HG03457 (cell line): ENCODE data around the gene NECAB2.
A peak's percentile ranks its signal among the peaks of the same experiment; 100 is the strongest.

Experiments used
- ATAC-seq: cut with Tn5 transposase; IDR thresholded peaks from one replicate; pipeline ENCODE4 v1.9.1; 2021; ENCODE audit warnings: moderate number of reproducible peaks; ENCODE audit not compliant: unreplicated experiment

Gene NECAB2

DNA sequence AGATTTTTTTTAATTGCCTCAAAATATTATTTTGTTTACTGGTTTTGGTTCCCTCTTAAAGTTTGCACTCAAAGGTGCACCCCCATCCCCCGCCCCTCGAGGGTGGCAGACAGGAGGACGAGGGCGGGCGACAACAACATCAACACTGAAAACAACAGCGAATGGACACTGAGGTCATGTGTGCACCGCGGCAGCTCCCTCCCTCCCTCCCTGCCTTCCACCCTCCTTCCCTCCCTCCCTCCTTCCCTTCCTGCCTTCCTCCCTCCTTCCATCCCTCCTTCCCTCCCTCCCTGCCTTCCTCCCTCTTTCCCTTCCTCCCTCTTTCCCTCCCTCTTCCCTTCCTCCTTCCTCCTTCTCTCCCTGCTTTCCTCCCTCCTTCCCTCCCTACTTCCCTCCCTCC, 16.5 kb upstream of the NECAB2 start:
- no peak for ATAC-seq

DNA sequence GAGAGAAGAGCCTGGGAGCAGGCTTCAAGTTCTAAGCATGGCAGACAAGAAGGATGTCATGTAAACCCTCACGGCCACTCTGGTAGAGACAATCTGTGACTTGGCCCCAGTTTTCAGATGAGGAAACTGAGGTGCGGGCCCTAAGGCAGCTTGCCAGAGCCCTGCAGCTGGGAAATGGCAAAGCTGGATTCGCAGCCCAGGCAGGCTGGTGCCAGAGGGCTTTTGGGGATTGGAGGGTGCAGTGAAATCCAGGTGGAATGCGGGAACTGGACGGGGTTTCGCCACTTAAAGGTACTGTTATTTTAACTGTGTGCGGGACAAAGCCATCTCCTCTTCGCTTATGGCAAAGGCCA, 15.5 kb upstream of the NECAB2 start:
- ATAC-seq: no peak

DNA sequence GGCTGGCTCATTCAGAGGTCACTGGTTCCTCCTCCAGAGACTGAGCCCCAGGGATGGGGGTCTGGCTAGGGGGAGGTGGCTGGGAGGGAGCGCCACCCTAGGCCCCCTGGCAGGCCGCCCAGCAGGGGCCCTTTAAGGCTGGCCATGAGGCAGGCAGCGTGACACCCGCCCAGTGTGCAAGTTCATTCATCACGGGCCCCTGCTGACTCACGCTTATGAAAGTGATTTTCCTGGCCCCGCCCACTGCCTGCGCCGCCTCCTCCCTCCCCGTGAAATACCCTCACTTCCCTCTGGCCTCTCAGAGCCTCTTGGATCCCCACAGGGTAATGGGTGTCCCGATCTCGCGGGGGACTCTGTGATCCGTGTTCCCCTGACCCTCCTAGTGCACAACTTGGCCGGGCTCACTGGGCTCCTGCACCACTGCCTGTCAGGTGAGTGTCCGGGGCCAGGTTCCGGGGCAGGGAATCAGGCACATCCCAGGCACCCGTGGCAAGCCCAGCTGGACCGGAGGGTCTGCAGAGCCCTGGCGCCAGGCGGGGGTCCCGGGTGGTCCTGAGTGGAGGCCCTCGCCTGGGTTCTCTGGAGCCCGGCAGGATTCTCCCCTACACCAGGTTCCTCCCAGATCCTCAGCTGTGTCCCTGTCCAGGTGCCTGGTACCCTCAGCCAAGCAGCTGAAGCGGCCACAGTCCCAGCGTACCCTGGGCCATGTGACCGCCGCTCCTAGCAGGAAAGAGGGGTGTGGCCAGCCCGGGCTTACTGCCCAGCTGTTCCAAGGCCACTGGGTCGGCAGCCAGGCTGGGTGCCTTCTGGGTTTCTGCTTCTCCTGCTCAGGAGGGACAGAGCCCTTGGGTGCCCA, 14.9 kb upstream of the NECAB2 start, which contains the start of gene OSGIN1:
TSS of gene OSGIN1 (plus strand) at position 301 of the 856 bp plus-strand sequence. CDS start 4,432 bp downstream, outside the sequence.
- ATAC-seq: peak; percentile 75

DNA sequence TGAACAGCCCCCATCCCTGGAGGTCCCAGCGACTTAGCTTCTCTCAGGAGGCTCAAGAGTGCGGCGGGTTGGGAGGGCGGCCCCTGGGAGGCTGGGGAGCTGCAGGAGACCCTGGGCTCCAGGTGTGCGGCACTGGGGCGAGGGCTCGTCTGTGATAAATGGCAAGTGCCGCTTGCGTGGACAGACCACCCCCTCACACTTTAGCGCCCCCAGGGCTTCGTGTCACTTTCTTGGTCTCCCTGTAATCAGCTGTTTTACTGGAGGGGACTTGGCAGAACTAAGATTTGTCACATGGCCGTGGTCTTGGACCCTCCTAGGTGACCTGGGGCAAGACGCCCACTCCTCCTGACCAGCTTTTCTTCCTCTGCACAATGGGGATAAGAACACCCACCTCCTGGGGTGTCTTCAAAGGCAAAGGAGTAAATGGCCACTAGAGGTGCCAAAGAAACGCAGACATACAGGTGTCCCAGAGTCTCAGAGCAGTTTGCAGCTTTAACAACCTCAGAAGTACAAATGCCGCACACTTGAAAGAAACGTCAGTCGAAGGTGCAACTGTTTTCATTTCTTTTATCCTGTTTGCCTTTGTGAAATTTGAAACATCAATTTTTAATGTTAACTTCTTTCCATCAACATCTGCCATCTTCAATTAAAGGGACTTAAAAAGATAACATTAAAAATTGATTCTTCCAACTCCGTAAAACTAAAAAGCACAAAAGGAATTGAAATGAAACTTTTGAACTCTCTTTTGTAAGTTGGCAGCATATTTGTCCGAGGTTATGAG, 14.1 kb upstream of the NECAB2 start:
- ATAC-seq: no peak

DNA sequence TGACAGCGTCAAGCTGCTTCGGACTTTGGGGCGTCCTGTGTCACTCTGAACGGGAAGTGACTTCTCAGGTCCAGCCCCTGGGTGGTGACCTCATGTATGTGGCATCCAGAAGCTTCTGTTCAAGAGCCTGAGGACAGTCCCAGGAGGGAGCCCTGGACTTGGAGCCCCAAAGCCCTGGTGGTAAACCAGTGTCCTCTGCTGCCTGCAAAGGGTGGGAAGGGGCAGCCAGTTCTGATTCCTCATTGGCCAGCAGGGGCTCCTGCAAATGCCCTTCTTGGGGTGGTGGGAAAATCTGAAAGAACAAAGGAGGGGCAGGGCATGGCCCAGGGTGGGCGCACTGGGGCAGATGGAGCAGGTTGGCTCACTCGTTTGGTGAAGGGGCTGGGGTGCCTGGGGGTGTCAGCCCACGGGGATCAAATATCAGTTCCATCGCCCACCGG, 13.4 kb upstream of the NECAB2 start:
- ATAC-seq: no peak

DNA sequence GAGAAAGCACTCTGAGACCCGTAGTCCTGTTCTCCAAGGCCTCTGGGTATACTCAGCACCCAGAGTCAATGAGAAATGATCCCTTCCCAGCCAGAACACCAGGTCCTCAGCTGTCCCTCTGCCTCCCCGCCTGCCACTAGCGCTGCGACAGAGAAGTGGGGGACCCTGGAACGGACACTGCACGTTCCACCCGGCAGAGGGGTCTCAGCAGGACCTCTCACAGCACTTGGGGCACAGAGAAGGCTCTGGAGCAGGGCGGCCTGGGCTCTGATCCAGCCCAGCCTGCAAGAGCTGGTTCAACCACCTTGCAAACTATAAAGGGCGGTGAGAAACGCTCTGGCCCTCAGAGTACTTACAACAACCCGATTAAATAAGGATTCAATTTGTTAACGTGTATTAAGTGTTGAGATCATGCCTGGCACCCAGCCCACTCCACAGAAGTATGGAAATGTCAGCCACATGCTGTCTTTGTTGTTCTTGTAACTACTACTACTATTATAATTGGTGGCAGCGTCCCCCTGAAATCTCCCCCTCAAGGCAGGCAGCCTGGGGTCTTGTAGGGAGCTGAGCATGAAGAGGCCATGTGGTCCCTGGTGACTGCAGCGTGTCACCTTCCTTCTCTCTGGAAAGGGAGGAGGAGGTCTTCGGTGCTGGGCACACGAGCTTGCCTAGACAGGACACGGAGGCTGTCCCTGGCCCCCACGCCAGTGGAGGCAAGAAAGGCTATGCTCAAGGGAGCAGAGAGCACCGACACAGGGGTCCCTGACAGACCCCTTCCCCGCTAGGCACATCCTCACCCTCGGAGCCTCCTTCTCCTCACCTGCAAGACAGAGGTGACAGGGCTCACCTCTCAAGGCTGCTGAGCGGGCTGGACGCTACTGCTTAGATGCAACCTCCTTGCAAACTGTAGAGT, 12.6 kb upstream of the NECAB2 start:
- ATAC-seq: no peak

DNA sequence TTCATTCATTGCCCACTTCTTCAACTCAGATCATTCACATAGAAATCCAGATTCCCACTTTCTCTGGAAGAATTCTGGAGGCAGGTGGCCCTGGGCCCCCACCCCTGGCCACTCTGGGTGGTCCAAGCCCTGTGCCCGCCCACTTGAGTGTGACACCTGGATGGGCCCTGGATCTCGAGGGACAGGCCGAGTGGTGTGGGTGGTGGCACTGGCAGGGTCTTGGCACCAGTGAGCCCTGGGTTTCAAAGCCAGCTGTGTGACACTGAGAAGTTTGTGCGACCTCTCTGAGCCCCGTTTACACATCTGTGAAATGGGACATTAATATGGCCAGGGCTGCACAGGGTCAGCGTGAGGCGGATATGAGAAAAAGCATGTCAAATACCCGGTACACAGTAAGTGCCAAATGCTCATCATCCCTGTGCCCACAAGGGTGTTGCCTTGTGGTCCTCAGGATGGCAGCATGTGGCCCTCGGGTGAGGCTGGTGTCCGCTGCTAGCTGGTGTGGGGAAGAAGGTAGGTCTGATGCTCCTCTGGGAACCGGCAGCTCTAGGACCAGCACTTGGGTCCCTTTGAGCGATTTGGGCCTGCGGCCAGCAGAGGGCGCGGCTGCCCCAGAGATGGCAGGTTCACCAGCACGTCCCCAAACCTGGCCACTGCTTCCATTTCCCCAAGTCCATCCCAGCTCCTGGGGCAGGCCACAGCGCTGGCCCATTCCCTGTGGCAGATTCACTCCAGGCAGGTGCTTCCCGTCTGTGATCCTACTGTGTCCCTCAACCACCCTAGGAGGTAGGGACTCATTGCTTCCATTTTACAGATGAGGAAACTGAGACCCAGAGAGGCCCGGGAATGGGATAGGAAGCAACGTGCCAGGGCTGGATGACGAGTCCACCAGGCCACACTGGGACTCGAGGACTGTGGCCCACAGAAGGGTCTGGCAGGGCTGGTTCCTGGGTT, 11.4 kb upstream of the NECAB2 start:
- ATAC-seq: no peak

DNA sequence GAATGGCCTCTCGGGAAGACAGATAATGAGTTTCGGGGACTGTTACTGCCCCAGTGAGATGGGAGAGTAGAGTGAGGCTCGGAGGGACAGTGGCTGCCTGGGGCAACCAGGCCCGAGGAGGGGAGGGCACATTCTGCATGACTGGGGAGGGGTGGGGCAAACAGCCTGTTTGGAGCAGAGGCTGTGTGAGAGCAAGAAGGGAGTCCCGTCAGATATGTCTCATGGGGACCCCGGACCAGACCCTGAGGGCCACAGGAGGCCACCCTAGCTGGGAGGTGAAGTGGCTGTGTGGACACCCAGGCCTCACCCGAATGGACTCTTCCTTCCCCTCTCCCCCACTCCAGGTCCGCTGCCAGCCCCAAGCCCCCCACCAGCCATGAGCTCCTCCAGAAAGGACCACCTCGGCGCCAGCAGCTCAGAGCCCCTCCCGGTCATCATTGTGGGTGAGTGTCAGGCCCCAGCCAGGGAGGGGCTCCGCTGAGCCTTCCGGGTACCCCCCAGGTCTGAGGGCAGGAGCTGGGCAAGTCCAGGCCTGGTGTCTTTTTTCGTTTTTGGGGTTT, 10.7 kb upstream of the NECAB2 start:
- ATAC-seq: no peak

DNA sequence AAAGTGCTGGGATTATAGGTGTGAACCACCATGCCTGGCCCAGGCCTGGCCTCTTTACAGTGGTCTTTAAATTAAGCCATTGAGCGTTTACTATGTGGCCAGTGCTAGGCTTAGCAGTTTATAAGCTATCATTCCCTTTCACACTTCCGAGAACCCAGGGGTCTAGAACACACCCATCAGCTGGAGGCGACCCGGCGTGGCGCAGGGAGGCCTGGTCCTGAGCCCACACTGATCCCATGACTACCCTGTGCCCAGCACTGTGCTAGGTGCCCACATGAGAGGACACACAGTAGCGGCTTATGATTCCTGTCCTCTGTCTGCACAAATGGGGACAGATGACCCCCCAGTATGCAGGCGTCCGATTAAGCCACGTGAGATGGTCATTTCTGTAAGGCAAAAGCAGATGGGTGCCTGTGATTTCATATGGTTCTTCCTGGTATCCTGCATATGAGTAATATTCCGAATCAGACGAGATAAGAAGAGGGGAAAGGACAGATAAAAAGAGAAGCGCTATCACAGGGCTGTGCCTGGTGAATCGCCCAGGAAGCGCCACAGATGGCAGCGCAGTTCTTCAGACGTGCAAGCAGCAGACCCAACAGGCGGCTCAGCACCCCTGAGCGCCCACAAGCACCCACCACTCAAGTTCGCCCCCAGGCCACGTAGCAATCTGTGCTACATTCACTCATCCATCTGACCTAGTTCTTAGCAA, 9.8 kb upstream of the NECAB2 start:
- ATAC-seq: no peak

DNA sequence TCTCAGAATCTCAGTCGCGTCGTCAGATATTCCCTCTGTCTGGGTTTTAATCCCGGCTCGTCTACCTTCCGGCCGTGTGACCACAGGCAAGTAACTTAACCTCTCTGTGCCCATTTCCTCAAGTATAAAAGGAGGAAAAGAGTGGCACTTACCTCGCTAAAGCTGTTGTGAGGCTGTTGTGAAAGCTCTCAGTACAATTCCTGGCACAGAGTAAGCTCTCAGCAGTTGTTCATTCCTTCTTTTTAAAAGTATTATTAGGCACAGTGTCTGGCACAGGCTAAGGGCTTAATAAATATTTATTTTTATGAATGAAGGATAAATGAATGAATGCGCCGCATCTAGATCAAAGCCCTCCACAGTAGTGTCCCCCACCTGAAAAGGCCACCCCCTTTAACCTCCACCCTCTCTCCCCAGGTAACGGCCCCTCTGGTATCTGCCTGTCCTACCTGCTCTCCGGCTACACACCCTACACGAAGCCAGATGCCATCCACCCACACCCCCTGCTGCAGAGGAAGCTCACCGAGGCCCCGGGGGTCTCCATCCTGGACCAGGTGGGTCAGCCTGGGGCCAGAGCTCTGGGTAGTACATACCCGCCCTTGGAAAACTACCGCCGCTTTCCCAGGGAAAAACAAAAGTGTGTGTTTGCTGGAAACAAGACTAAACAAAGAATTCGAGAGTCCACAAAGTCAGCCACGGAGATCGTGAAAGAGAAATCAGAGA, 9.0 kb upstream of the NECAB2 start:
- ATAC-seq: no peak

DNA sequence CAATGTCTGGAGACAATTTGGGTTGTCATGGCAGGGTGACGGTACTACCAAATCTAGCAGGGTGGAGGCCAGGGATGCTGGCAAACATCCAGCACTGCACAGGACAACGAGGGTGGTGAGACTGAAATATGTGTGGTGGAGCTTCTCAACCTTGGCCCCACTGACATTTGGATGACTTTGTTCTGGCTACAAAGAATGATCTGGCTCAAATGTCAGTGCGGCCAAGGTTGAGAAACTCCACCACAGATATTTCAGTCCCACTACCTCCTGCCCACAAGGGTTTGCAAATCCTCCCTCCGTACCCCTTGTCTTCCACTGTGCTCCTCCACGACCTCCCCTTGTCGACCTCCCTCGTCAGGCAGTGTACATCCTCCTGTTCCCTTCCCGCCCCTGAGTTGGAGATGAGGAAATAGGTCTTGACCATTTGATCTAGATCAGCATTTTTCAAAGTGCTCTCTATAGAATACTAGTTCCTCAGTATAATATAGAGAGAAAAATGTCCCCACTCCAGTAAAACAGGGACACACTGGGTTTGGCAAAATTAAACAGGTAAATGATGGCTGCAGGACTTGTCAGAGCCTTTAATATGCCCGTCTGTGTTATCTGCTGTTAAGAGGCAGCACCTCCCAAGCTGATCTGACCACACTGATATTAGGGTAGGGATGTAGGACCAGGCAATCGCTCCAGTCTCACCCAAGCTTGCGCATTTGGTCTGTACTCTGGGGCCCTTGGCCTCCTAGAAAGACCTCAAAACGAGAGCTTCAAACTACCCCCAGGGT, 8.2 kb upstream of the NECAB2 start:
- no peak for ATAC-seq

DNA sequence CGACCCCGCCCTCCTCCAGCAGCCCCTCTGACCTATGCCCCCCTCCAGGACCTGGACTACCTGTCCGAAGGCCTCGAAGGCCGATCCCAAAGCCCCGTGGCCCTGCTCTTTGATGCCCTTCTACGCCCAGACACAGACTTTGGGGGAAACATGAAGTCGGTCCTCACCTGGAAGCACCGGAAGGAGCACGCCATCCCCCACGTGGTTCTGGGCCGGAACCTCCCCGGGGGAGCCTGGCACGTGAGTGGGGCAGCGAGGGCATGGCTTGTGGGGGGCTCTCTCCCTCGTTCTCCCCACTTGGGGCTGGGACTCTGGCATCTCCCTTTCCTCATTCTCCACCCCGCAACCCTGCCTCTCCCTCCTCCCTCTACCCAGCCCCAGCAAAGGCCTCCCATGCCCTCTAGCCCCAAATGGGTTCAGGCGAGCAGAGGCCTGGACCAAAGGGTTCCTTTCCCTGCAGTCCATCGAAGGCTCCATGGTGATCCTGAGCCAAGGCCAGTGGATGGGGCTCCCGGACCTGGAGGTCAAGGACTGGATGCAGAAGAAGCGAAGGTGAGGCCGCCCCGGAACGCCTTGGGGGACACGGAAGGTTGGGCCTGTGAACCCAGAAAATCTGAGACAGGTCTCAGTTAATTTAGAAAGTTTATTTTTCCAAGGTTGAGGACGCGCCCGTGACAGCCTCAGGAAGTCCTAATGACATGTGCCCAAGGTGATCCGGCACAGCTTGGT, 7.4 kb upstream of the NECAB2 start:
- ATAC-seq: no peak

DNA sequence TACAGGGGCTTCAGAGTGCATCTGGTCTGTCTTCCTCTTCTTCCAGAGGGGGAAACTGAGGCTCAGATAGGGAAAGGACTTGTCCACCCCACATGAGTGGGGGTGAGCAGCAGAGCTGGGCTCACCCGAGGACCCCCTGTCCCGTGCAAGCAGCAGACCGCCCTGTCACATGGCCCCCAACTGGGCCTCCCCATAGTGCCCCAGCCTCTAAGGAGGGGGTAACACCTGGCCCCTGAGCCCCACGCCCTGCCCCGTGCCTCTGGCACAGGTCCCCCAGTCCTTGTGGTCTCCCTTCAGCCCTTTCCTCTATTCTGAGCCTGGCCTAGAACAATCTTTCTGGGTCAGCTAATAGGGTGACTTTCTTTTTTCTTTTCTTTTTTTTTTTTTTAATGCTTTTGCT, 6.5 kb upstream of the NECAB2 start:
- ATAC-seq: no peak

DNA sequence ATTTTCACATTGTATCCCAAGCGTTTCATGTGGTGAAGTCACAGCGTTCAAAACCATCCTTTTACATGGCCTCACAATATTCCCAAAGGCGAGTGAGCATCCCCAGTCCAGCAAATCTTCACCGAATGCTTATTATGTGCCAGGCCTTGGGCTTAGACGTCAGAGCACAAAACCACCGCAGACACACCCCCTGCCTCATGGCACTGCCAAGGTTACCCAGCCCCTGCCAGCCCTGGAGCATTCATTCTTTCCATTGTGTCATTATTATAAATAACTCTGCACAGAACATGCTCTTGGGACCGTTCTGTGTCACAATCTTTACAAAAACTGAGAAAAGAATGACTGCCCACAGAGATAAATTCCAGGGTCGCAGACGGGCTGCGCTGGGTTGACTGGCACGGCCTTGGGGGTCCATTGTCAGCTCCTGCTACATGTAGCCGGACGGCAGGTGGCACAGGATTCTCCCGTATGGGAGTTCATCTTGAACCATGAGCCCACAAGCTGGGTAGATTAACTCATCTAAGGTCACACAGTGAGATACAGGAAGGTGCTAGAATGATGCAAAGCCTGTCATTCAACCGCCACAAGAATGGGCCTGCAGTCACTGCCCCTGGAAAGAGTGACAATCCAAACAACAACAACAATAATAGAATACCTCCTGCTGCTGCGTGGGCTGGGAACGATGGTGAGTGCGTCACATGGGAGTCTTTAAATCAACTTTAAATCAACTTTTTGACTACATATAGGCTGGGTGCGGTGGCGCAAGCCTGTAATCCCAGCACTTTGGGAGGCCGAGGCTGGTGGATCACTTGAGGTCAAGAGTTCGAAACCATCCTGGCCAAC, 4.5 kb upstream of the NECAB2 start:
- ATAC-seq: no peak

DNA sequence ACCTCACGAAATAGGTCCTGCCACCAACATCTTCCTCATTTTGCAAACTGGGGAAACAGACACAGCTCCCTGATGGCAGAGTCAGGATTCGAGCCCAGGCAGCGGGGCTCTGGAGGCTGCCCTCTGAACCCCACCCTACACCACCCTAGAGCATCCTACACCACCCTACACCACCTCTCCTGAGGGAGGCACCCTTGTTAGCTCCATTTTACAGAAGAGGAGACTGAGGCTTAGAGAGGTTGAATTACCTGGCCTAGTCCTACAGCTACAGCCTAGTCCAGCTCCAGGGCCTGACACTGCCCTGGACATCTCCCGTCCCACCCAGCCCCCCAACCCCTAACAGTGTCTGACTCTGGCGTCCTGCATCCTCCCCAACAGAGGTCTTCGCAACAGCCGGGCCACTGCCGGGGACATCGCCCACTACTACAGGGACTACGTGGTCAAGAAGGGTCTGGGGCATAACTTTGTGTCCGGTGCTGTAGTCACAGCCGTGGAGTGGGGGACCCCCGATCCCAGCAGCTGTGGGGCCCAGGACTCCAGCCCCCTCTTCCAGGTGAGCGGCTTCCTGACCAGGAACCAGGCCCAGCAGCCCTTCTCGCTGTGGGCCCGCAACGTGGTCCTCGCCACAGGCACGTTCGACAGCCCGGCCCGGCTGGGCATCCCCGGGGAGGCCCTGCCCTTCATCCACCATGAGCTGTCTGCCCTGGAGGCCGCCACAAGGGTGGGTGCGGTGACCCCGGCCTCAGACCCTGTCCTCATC, 3.2 kb upstream of the NECAB2 start:
- no peak for ATAC-seq
